ENCODE measurements around the gene PAGR1. TPM values are rescaled to one million over a fixed set of nuclear protein-coding genes. Genes with fewer than 3 reads are reported as not detected.
"Not testable (repeated sequence)": the region's sequence is repeated elsewhere in the genome, so short reads cannot be mapped to it uniquely, and the experiment has no call there.

PAGR1 gene
- total RNA-seq, 6 experiments from 2014 or later: 8.5 to 26.1 (median 11.5) TPM

GRCh38 chr16:29831490-29831889, 15.5 kb downstream of the PAGR1 start:
- H3K4me1 ChIP-seq: peaks cover 0 to 25% (median 5%) of the 10 kb centered on the region in 4 donors
- no peaks in the 10 kb centered on the region for H3K9me3 ChIP-seq
- H3K36me3 ChIP-seq: peaks cover 9 to 32% (median 22%) of the 10 kb centered on the region in 4 donors
- intact Hi-C loops (cut with DNase I): no loop called here
- H3K27ac ChIP-seq: peak overlapping the region in 1 of 3 donors; percentile 59
- no peaks in the 10 kb centered on the region for H3K27me3 ChIP-seq
- peak; percentile 43 to 90 (median 60) for ATAC-seq
- H3K4me3 ChIP-seq: no peak overlapping the region
- no peak for TF ChIP-seq POLR2A (IDR thresholded peaks at IDR 0.05)
- no peak for TF ChIP-seq CTCF (IDR thresholded peaks at IDR 0.05)
- WGBS (ENCODE audit: insufficient coverage, low coverage, low lambda C conversion rate, missing lambda C conversion rate): 60% methylated on average over 1 of the region's 2 CpGs
- DNase-seq: peak in 1 of 3 donors; percentile 78

- whole genome bisulfite sequencing (ENCODE audit: insufficient coverage, low coverage, low lambda C conversion rate, missing lambda C conversion rate): no CpG with 5 or more reads among the region's 4 CpGs
- intact Hi-C loops (cut with DNase I); H3K4me3 ChIP-seq; H3K27ac ChIP-seq; H3K9me3 ChIP-seq; H3K27me3 ChIP-seq; DNase-seq; ATAC-seq: not testable (repeated sequence)
- Histone ChIP-seq H3K36me3 (peaks cover 9 to 48% (median 31%) of the 10 kb centered on the region in 4 donors), H3K4me1 (peaks cover 0 to 25% (median 5%) of the 10 kb centered on the region in 4 donors)
Measured at GRCh38 chr16:29833219-29833618, 17.3 kb downstream of the PAGR1 start.

GRCh38 chr16:29834079-29834478, 18.1 kb downstream of the PAGR1 start:
- no peaks in the 10 kb centered on the region for H3K9me3 ChIP-seq
- no peak for DNase-seq
- no peak overlapping the region for H3K27ac ChIP-seq
- WGBS (ENCODE audit: insufficient coverage, low coverage, low lambda C conversion rate, missing lambda C conversion rate): 100% methylated on average over 1 of the region's 5 CpGs
- TF ChIP-seq CTCF (IDR thresholded peaks at IDR 0.05) (no peak), POLR2A (IDR thresholded peaks at IDR 0.05) (no peak)
- H3K27me3 ChIP-seq: no peaks in the 10 kb centered on the region
- intact Hi-C loops (cut with DNase I): no loop called here
- peaks cover 0 to 19% (median 5%) of the 10 kb centered on the region in 4 donors for H3K4me1 ChIP-seq
- no peak overlapping the region for H3K4me3 ChIP-seq
- H3K36me3 ChIP-seq: peaks cover 9 to 56% (median 34%) of the 10 kb centered on the region in 4 donors
- no peak for ATAC-seq

- TF ChIP-seq POLR2A (IDR thresholded peaks at IDR 0.05): no peak
- TF ChIP-seq CTCF (IDR thresholded peaks at IDR 0.05): no peak
- no peaks in the 10 kb centered on the region for H3K9me3 ChIP-seq
- WGBS (ENCODE audit: insufficient coverage, low coverage, low lambda C conversion rate, missing lambda C conversion rate): 90% methylated on average over 7 of the region's 7 CpGs
- H3K27me3 ChIP-seq: no peaks in the 10 kb centered on the region
- peaks cover 9 to 66% (median 36%) of the 10 kb centered on the region in 4 donors for H3K36me3 ChIP-seq
- no peak overlapping the region for H3K4me3 ChIP-seq
- ATAC-seq: no peak
- peaks cover 0 to 8% (median 1%) of the 10 kb centered on the region in 4 donors for H3K4me1 ChIP-seq
- no peak for DNase-seq
- H3K27ac ChIP-seq: no peak overlapping the region
- intact Hi-C loops (cut with DNase I): no loop called here
Measured at GRCh38 chr16:29835926-29836325, 20.0 kb downstream of the PAGR1 start.

- no peak for TF ChIP-seq POLR2A (IDR thresholded peaks at IDR 0.05)
- no peak for TF ChIP-seq CTCF (IDR thresholded peaks at IDR 0.05)
- H3K9me3 ChIP-seq: no peaks in the 10 kb centered on the region
- no peaks in the 10 kb centered on the region for H3K27me3 ChIP-seq
- DNase-seq (no peak), ATAC-seq (peak in 1 of 4 donors; percentile 8)
- peaks cover 0 to under 1% (median 0%) of the 10 kb centered on the region in 4 donors for H3K4me1 ChIP-seq
- no peak overlapping the region for H3K4me3 ChIP-seq
- no peak overlapping the region for H3K27ac ChIP-seq
- 100% methylated on average over 1 of the region's 15 CpGs for WGBS (ENCODE audit: insufficient coverage, low coverage, low lambda C conversion rate, missing lambda C conversion rate)
- H3K36me3 ChIP-seq: peaks cover 9 to 69% (median 35%) of the 10 kb centered on the region in 4 donors
- intact Hi-C loops (cut with DNase I): no loop called here
Measured at GRCh38 chr16:29836623-29837022, 20.7 kb downstream of the PAGR1 start.

Measured in right lobe of liver (tissue), 6 donors.